OCI-LY7 (cell line): Measurements from ENCODE around the gene UNC50. TPM values are rescaled to one million over a fixed set of nuclear protein-coding genes. Genes with fewer than 3 reads are reported as not detected.

ENCODE experiments used
- BruUV-seq: library from RNA; stranded (reverse); fragments of 400-500 nt; replicated peaks from 2 replicates; lab custom pipeline; 2021; lab: Mats Ljungman, UMichigan
- CTCF ChIA-PET: fragments of 300-600 bp; sonication (Branson Sonifier 250); formaldehyde crosslinking; loops from one replicate; lab custom pipeline; 2022; ENCODE audit warnings: antibody characterized with exemption; ENCODE audit not compliant: unreplicated experiment; lab: Charles Lee
- POLR2A ChIA-PET: fragments of 300-600 bp; sonication (Branson Sonifier 250); formaldehyde crosslinking; loops from one replicate; lab custom pipeline; 2022; ENCODE audit warnings: antibody characterized with exemption; lab: Charles Lee
- DNase-seq: peaks from one replicate; pipeline ENCODE4 v3.0.0-alpha.2; 2015; ENCODE audit warnings: low spot score
- H2AFZ ChIP-seq: fragments of 200-600 bp; sonication (generic), shearing (Covaris generic); 2 replicates; pipeline ENCODE4 v1.6.1; 2014; ENCODE audit warnings: mild to moderate bottlenecking, antibody characterized with exemption, low read length, moderate library complexity
- H3K27ac ChIP-seq: fragments of 200-600 bp; sonication (generic); 2 replicates; pipeline ENCODE4 v1.5.1; 2014; ENCODE audit warnings: mixed run types, low read depth, mild to moderate bottlenecking, moderate library complexity, low read length, inconsistent platforms; ENCODE audit not compliant: poor library complexity, severe bottlenecking
- H3K36me3 ChIP-seq: fragments of 200-600 bp; sonication (generic); 2 replicates; pipeline ENCODE4 v1.6.1; 2014; ENCODE audit warnings: mild to moderate bottlenecking, antibody characterized with exemption, low read length, moderate library complexity, mixed read lengths; ENCODE audit not compliant: insufficient read depth
- H3K4me1 ChIP-seq: fragments of 200-600 bp; sonication (generic); 2 replicates; pipeline ENCODE4 v1.5.1; 2014; ENCODE audit warnings: mild to moderate bottlenecking, low read length; ENCODE audit not compliant: insufficient read depth, poor library complexity, severe bottlenecking
- H3K4me2 ChIP-seq: fragments of 200-600 bp; sonication (generic); 2 replicates; pipeline ENCODE4 v1.6.1; 2014; ENCODE audit warnings: mild to moderate bottlenecking, low read length
- H3K4me3 ChIP-seq: fragments of 200-600 bp; sonication (generic); 2 replicates; pipeline ENCODE4 v1.5.1; 2014; ENCODE audit warnings: mild to moderate bottlenecking, low read depth, low read length; ENCODE audit not compliant: poor library complexity, severe bottlenecking
- H3K79me2 ChIP-seq: fragments of 200-600 bp; sonication (generic); 2 replicates; pipeline ENCODE4 v1.6.1; 2016; ENCODE audit warnings: low read depth, mild to moderate bottlenecking, low read length, moderate library complexity, mixed read lengths; ENCODE audit not compliant: insufficient read depth
- H3K9me2 ChIP-seq: fragments of 200-600 bp; sonication (generic); 2 replicates; pipeline ENCODE4 v1.6.1; 2016; ENCODE audit warnings: mild to moderate bottlenecking, low read length, mixed read lengths; ENCODE audit not compliant: insufficient read depth
- H3K9me3 ChIP-seq: fragments of 200-600 bp; sonication (generic); 2 replicates; pipeline ENCODE4 v1.6.1; 2014; ENCODE audit warnings: mild to moderate bottlenecking, mixed run types, low read length, mixed read lengths
- H4K20me1 ChIP-seq: fragments of 200-600 bp; sonication (generic); 2 replicates; pipeline ENCODE4 v1.6.1; 2014; ENCODE audit warnings: mild to moderate bottlenecking, antibody characterized with exemption, low read length, moderate library complexity, mixed read lengths; ENCODE audit not compliant: insufficient read depth
- CTCF ChIP-seq: fragments of 200-600 bp; sonication (generic); conservative IDR thresholded peaks from 2 replicates; pipeline ENCODE4 v1.5.1; 2014; ENCODE audit warnings: mild to moderate bottlenecking, antibody characterized with exemption, low read length, moderate library complexity, mixed read lengths
- EZH2phosphoT487 ChIP-seq: fragments of 200-600 bp; sonication (generic); IDR thresholded peaks from 2 replicates; pipeline ENCODE4 v1.6.1; 2018; ENCODE audit warnings: low read depth, borderline replicate concordance, mild to moderate bottlenecking, mixed run types, antibody characterized with exemption, low read length, moderate library complexity, mixed read lengths
- intact Hi-C: fragments of 100-400 bp; cut with micrococcal nuclease; formaldehyde crosslinking; loops from one replicate; pipeline ENCODE4 v1.10.0; 2022; ENCODE audit not compliant: unreplicated experiment
- total RNA-seq, 2 experiments: library from RNA; depleted of rRNA in 1 of 2; stranded (reverse); fragments of >200 nt in 1 of 2; shearing (Covaris generic) in 1 of 2; gene quantifications; 2 replicates each; pipeline ENCODE4 v1.2.3, GENCODE V29; 2014 to 2022

UNC50 gene
- total RNA-seq, 2 experiments from 2014 or later: 24.4 to 33.3 TPM

DNA sequence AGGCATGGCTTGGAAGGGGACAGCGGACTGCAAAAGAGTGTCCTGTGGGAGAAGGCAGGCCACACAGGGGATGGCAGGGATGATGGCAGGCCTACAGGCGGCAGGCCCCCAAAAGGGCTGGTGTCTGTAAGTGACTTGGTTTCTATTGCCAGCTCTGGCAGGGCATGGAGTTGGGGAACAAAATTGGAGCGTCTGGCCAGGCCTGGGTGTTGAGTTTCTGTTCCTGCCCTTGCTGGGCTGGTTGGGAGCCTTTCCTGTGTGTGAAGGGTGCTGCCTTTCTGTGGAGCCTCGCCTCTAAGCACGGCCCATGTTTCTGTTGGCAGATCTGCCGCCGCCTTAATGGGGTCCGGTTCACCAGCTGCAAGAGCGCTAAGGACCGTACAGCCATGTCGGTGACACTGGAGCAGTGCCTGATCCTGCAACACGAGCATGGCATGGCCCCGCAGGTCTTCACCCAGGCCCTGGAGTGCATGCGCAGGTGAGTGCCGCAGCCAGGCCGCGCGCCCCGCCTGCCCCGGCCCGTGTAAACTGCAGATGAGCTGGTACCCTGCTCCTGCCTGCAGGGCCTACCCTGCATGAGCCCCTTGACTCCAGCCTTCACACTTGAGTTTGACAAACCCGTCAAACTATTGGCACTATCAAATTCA, 31.6 kb upstream of the UNC50 start:
- no peaks in the 10 kb centered on the region for H4K20me1 ChIP-seq
- H3K9me3 ChIP-seq: no peaks in the 10 kb centered on the region
- no peak overlapping the region for H3K4me3 ChIP-seq
- H3K79me2 ChIP-seq: no peaks in the 10 kb centered on the region
- ChIA-PET CTCF (no interaction called here), POLR2A (no interaction called here)
- H3K9me2 ChIP-seq: no peaks in the 10 kb centered on the region
- DNase-seq: no peak
- no peak overlapping the region for H3K4me2 ChIP-seq
- H3K4me1 ChIP-seq: peaks cover 9% of the 10 kb centered on the region
- no TSS peak for BruUV-seq
- no peak overlapping the region for H2AFZ ChIP-seq
- intact Hi-C loops: no loop called here
- TF ChIP-seq CTCF (no peak), EZH2phosphoT487 (no peak)
- no peaks in the 10 kb centered on the region for H3K36me3 ChIP-seq
- no peak overlapping the region for H3K27ac ChIP-seq

GRCh38 chr2:98577313-98577712, 31.1 kb upstream of the UNC50 start:
- Histone ChIP-seq H4K20me1 (no peaks in the 10 kb centered on the region), H3K4me3 (no peak overlapping the region), H3K9me2 (no peaks in the 10 kb centered on the region), H3K36me3 (no peaks in the 10 kb centered on the region), H3K9me3 (no peaks in the 10 kb centered on the region), H3K4me2 (no peak overlapping the region), H3K79me2 (no peaks in the 10 kb centered on the region), H3K27ac (no peak overlapping the region), H2AFZ (no peak overlapping the region), H3K4me1 (peaks cover 9% of the 10 kb centered on the region)
- intact Hi-C loops: no loop called here
- TF ChIP-seq EZH2phosphoT487: no peak
- no peak for TF ChIP-seq CTCF
- no TSS peak for BruUV-seq
- DNase-seq: no peak
- ChIA-PET POLR2A (no interaction called here), CTCF (no interaction called here)

GRCh38 chr2:98578231-98578630, 30.2 kb upstream of the UNC50 start:
- Histone ChIP-seq H3K4me3 (no peak overlapping the region), H3K36me3 (peaks cover 5% of the 10 kb centered on the region; the same call in 1 of the 2 replicates), H3K79me2 (no peaks in the 10 kb centered on the region), H2AFZ (no peak overlapping the region), H3K9me2 (no peaks in the 10 kb centered on the region), H3K4me2 (no peak overlapping the region), H3K27ac (no peak overlapping the region), H4K20me1 (no peaks in the 10 kb centered on the region), H3K9me3 (no peaks in the 10 kb centered on the region), H3K4me1 (peaks cover 9% of the 10 kb centered on the region)
- ChIA-PET POLR2A (no interaction called here), CTCF (no interaction called here)
- intact Hi-C loops: no loop called here
- BruUV-seq: no TSS peak
- no peak for DNase-seq
- no peak for TF ChIP-seq EZH2phosphoT487
- no peak for TF ChIP-seq CTCF
